Parathyroid adenoma (tissue), 2 donors: ENCODE results near the gene GUCA2B.

ENCODE experiments used
- H2AFZ ChIP-seq: fragments of 300-600 bp; sonication (generic); one replicate; pipeline ENCODE4 v1.7.0; 2017; ENCODE audit warnings: antibody characterized with exemption, mild to moderate bottlenecking
- H3K27ac ChIP-seq: fragments of 300-600 bp; sonication (generic); one replicate; pipeline ENCODE4 v1.7.0; 2017
- H3K27me3 ChIP-seq: fragments of 300-600 bp; sonication (generic); one replicate; pipeline ENCODE4 v1.7.0; 2017; ENCODE audit warnings: low read length; ENCODE audit not compliant: control insufficient read depth, insufficient read depth
- H3K36me3 ChIP-seq: fragments of 300-600 bp; sonication (generic); one replicate; pipeline ENCODE4 v1.7.0; 2017; ENCODE audit warnings: low read length; ENCODE audit not compliant: control insufficient read depth, insufficient read depth
- H3K4me1 ChIP-seq: fragments of 300-600 bp; sonication (generic); one replicate; pipeline ENCODE4 v1.7.0; 2017; ENCODE audit warnings: control low read depth
- H3K4me2 ChIP-seq: fragments of 300-600 bp; sonication (generic); one replicate; pipeline ENCODE4 v1.7.0; 2017; ENCODE audit warnings: low read length
- H3K4me3 ChIP-seq: fragments of 300-600 bp; sonication (generic); one replicate; pipeline ENCODE4 v1.7.0; 2017; ENCODE audit warnings: low read depth, low read length
- H3K79me2 ChIP-seq: fragments of 300-600 bp; sonication (generic); one replicate; pipeline ENCODE4 v1.7.0; 2017; ENCODE audit warnings: control low read depth
- H3K9ac ChIP-seq: fragments of 300-600 bp; sonication (generic); one replicate; pipeline ENCODE4 v1.7.0; 2017; ENCODE audit warnings: mild to moderate bottlenecking
- H3K9me3 ChIP-seq: fragments of 300-600 bp; sonication (generic); one replicate; pipeline ENCODE4 v1.7.0; 2017; ENCODE audit warnings: low read length; ENCODE audit not compliant: control insufficient read depth
- TF ChIP-seq, protein P1 (sequence below): fragments of 300-600 bp; sonication (generic); IDR thresholded peaks from one replicate; pipeline ENCODE4 v1.7.0; 2017; ENCODE audit warnings: antibody characterized with exemption, mild to moderate bottlenecking
- donor health status: primary hyperparathyroidism.

Gene GUCA2B

GRCh38 chr1:42140191-42140590 lies 13.0 kb upstream of the GUCA2B start:
- no peaks in the 10 kb centered on the region for H3K79me2 ChIP-seq
- H3K9me3 ChIP-seq: no peaks in the 10 kb centered on the region
- H3K36me3 ChIP-seq: no peaks in the 10 kb centered on the region
- H3K9ac ChIP-seq: no peak overlapping the region
- H3K4me3 ChIP-seq: no peak overlapping the region
- H3K27ac ChIP-seq: no peak overlapping the region
- TF ChIP-seq, protein P1, sequence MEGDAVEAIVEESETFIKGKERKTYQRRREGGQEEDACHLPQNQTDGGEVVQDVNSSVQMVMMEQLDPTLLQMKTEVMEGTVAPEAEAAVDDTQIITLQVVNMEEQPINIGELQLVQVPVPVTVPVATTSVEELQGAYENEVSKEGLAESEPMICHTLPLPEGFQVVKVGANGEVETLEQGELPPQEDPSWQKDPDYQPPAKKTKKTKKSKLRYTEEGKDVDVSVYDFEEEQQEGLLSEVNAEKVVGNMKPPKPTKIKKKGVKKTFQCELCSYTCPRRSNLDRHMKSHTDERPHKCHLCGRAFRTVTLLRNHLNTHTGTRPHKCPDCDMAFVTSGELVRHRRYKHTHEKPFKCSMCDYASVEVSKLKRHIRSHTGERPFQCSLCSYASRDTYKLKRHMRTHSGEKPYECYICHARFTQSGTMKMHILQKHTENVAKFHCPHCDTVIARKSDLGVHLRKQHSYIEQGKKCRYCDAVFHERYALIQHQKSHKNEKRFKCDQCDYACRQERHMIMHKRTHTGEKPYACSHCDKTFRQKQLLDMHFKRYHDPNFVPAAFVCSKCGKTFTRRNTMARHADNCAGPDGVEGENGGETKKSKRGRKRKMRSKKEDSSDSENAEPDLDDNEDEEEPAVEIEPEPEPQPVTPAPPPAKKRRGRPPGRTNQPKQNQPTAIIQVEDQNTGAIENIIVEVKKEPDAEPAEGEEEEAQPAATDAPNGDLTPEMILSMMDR: no peak
- H2AFZ ChIP-seq: no peak overlapping the region
- H3K4me2 ChIP-seq: no peak overlapping the region
- no peaks in the 10 kb centered on the region for H3K27me3 ChIP-seq
- no peaks in the 10 kb centered on the region for H3K4me1 ChIP-seq

- TF ChIP-seq, protein P1: no peak
- Histone ChIP-seq H3K79me2 (no peaks in the 10 kb centered on the region), H3K4me2 (no peak overlapping the region), H3K9me3 (no peaks in the 10 kb centered on the region), H3K4me1 (no peaks in the 10 kb centered on the region), H3K9ac (no peak overlapping the region), H3K36me3 (no peaks in the 10 kb centered on the region), H3K27ac (no peak overlapping the region), H3K4me3 (no peak overlapping the region), H2AFZ (no peak overlapping the region), H3K27me3 (no peaks in the 10 kb centered on the region)
Observed at GRCh38 chr1:42141978-42142377, 11.2 kb upstream of the GUCA2B start.

- Histone ChIP-seq H3K4me3 (no peak overlapping the region), H3K4me2 (no peak overlapping the region), H3K79me2 (no peaks in the 10 kb centered on the region), H3K9ac (no peak overlapping the region), H3K36me3 (no peaks in the 10 kb centered on the region), H3K27me3 (no peaks in the 10 kb centered on the region), H3K27ac (no peak overlapping the region), H2AFZ (no peak overlapping the region), H3K4me1 (no peaks in the 10 kb centered on the region), H3K9me3 (no peaks in the 10 kb centered on the region)
- TF ChIP-seq, protein P1: no peak
Observed at GRCh38 chr1:42142894-42143675, 10.1 kb upstream of the GUCA2B start.

DNA sequence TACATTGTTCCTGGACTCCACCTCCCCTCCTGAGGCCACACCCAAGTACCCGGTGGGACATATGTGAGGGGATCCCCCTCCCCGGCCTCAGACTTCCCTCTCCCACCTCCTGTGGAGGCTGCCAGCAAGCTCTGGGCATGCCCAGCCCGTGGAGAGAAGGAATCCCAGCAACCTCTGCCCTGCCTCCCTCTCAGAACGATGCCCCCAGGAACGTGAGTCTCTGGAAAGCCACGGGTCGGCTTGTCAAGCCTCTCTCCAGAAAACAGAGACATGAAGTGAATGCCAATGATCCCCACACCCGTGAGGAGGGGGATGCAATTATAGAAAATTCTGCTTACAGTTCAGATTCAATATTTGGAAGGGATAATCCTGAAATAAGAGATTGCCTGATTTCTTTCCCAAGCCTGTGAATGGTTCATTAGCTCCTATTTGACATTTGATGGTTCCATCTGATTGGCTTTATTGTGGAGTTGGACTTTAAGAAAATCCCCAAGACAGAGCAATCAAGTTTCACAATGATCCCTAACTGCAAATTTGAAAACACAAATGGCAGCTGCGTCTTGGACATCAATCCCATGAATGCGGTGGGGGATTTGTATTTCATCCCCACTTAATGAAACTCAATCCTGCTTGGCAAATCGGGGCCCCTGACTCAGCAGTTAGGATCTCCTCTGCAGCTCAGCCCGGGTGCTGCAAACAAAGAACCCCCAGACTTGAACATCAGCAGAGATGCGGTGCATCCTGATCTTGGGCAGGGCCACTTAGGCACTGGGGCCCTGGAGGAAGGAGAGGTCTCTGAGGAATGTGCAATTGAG lies 9.1 kb upstream of the GUCA2B start:
- Histone ChIP-seq H3K4me1 (no peaks in the 10 kb centered on the region), H3K4me2 (no peak overlapping the region), H3K27ac (no peak overlapping the region), H3K36me3 (no peaks in the 10 kb centered on the region), H3K9me3 (no peaks in the 10 kb centered on the region), H2AFZ (no peak overlapping the region), H3K9ac (no peak overlapping the region), H3K27me3 (no peaks in the 10 kb centered on the region), H3K4me3 (no peak overlapping the region), H3K79me2 (no peaks in the 10 kb centered on the region)
- TF ChIP-seq, protein P1: no peak
